Measurements from ENCODE around the gene DGKI.

Gene DGKI

DNA sequence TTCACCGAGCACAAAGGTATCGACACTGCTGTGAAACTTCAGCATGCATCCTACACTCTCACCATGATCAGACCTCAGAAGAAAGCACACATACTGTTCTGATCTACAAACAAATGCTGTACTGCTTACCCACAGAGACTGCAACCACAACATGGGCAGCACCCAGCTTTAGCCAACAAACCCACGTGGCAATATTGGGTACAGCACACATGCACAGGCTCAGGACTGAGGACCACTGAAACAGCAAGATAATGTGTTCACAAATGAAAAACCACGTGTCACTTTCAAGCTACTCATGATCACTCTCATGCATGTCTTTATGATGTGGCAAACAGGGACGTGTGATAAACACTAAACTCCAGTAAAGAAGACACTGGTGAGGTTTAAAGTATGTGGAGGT is 383.9 kb downstream of the DGKI start:
- POLR2A ChIA-PET = no interaction called here
- Histone ChIP-seq H3K27ac (ENCODE audit: extremely low read depth, low read depth, low read length) (no peak overlapping the region), H3K36me3 (ENCODE audit: control insufficient read depth in 2 of 2, insufficient read depth in 1 of 2, low read length in 2 of 2) (no peaks in the 10 kb centered on the region), H3K4me1 (ENCODE audit: control insufficient read depth, insufficient read depth, low read length) (no peaks in the 10 kb centered on the region), H3K4me3 (ENCODE audit: low read depth, low read length) (no peak overlapping the region), H3K9me3 (ENCODE audit: control insufficient read depth, insufficient read depth, low read depth, low read length) (no peaks in the 10 kb centered on the region)
- no peak for TF ChIP-seq WT1 (tag by site-specific recombination; IDR thresholded peaks at IDR 0.05)
- no peak for TF ChIP-seq ZNF530 (tag by site-specific recombination; IDR thresholded peaks at IDR 0.05; ENCODE audit: low read depth)
- TF ChIP-seq, protein P1, sequence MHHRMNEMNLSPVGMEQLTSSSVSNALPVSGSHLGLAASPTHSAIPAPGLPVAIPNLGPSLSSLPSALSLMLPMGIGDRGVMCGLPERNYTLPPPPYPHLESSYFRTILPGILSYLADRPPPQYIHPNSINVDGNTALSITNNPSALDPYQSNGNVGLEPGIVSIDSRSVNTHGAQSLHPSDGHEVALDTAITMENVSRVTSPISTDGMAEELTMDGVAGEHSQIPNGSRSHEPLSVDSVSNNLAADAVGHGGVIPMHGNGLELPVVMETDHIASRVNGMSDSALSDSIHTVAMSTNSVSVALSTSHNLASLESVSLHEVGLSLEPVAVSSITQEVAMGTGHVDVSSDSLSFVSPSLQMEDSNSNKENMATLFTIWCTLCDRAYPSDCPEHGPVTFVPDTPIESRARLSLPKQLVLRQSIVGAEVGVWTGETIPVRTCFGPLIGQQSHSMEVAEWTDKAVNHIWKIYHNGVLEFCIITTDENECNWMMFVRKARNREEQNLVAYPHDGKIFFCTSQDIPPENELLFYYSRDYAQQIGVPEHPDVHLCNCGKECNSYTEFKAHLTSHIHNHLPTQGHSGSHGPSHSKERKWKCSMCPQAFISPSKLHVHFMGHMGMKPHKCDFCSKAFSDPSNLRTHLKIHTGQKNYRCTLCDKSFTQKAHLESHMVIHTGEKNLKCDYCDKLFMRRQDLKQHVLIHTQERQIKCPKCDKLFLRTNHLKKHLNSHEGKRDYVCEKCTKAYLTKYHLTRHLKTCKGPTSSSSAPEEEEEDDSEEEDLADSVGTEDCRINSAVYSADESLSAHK (tag by site-specific recombination; IDR thresholded peaks at IDR 0.05) = no peak
- TF ChIP-seq, protein P2, sequence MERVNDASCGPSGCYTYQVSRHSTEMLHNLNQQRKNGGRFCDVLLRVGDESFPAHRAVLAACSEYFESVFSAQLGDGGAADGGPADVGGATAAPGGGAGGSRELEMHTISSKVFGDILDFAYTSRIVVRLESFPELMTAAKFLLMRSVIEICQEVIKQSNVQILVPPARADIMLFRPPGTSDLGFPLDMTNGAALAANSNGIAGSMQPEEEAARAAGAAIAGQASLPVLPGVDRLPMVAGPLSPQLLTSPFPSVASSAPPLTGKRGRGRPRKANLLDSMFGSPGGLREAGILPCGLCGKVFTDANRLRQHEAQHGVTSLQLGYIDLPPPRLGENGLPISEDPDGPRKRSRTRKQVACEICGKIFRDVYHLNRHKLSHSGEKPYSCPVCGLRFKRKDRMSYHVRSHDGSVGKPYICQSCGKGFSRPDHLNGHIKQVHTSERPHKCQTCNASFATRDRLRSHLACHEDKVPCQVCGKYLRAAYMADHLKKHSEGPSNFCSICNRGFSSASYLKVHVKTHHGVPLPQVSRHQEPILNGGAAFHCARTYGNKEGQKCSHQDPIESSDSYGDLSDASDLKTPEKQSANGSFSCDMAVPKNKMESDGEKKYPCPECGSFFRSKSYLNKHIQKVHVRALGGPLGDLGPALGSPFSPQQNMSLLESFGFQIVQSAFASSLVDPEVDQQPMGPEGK (tag by site-specific recombination; IDR thresholded peaks at IDR 0.05) = no peak
- TF ChIP-seq ZNF768 (tag by site-specific recombination; IDR thresholded peaks at IDR 0.05) = no peak
- no peak for TF ChIP-seq GLI2 (tag by site-specific recombination; IDR thresholded peaks at IDR 0.05; ENCODE audit: borderline replicate concordance, low read depth)
- TF ChIP-seq, protein P3, sequence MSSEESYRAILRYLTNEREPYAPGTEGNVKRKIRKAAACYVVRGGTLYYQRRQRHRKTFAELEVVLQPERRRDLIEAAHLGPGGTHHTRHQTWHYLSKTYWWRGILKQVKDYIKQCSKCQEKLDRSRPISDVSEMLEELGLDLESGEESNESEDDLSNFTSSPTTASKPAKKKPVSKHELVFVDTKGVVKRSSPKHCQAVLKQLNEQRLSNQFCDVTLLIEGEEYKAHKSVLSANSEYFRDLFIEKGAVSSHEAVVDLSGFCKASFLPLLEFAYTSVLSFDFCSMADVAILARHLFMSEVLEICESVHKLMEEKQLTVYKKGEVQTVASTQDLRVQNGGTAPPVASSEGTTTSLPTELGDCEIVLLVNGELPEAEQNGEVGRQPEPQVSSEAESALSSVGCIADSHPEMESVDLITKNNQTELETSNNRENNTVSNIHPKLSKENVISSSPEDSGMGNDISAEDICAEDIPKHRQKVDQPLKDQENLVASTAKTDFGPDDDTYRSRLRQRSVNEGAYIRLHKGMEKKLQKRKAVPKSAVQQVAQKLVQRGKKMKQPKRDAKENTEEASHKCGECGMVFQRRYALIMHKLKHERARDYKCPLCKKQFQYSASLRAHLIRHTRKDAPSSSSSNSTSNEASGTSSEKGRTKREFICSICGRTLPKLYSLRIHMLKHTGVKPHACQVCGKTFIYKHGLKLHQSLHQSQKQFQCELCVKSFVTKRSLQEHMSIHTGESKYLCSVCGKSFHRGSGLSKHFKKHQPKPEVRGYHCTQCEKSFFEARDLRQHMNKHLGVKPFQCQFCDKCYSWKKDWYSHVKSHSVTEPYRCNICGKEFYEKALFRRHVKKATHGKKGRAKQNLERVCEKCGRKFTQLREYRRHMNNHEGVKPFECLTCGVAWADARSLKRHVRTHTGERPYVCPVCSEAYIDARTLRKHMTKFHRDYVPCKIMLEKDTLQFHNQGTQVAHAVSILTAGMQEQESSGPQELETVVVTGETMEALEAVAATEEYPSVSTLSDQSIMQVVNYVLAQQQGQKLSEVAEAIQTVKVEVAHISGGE (tag by site-specific recombination; conservative IDR thresholded peaks at IDR 0.05; ENCODE audit: low read depth) = no peak
- TF ChIP-seq, protein P4, sequence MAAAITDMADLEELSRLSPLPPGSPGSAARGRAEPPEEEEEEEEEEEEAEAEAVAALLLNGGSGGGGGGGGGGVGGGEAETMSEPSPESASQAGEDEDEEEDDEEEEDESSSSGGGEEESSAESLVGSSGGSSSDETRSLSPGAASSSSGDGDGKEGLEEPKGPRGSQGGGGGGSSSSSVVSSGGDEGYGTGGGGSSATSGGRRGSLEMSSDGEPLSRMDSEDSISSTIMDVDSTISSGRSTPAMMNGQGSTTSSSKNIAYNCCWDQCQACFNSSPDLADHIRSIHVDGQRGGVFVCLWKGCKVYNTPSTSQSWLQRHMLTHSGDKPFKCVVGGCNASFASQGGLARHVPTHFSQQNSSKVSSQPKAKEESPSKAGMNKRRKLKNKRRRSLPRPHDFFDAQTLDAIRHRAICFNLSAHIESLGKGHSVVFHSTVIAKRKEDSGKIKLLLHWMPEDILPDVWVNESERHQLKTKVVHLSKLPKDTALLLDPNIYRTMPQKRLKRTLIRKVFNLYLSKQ (tag by site-specific recombination; IDR thresholded peaks at IDR 0.05; ENCODE audit: borderline replicate concordance) = no peak
- TF ChIP-seq, protein P5, sequence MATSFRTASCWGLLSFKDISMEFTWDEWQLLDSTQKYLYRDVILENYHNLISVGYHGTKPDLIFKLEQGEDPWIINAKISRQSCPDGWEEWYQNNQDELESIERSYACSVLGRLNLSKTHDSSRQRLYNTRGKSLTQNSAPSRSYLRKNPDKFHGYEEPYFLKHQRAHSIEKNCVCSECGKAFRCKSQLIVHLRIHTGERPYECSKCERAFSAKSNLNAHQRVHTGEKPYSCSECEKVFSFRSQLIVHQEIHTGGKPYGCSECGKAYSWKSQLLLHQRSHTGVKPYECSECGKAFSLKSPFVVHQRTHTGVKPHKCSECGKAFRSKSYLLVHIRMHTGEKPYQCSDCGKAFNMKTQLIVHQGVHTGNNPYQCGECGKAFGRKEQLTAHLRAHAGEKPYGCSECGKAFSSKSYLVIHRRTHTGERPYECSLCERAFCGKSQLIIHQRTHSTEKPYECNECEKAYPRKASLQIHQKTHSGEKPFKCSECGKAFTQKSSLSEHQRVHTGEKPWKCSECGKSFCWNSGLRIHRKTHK (tag by site-specific recombination; IDR thresholded peaks at IDR 0.05) = no peak
- TF ChIP-seq, protein P6, sequence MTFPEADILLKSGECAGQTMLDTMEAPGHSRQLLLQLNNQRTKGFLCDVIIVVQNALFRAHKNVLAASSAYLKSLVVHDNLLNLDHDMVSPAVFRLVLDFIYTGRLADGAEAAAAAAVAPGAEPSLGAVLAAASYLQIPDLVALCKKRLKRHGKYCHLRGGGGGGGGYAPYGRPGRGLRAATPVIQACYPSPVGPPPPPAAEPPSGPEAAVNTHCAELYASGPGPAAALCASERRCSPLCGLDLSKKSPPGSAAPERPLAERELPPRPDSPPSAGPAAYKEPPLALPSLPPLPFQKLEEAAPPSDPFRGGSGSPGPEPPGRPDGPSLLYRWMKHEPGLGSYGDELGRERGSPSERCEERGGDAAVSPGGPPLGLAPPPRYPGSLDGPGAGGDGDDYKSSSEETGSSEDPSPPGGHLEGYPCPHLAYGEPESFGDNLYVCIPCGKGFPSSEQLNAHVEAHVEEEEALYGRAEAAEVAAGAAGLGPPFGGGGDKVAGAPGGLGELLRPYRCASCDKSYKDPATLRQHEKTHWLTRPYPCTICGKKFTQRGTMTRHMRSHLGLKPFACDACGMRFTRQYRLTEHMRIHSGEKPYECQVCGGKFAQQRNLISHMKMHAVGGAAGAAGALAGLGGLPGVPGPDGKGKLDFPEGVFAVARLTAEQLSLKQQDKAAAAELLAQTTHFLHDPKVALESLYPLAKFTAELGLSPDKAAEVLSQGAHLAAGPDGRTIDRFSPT (tag by site-specific recombination; IDR thresholded peaks at IDR 0.05) = no peak
- TF ChIP-seq FEZF1 (tag by site-specific recombination; IDR thresholded peaks at IDR 0.05) = no peak
- no peak for TF ChIP-seq ZNF670 (tag by site-specific recombination; IDR thresholded peaks at IDR 0.05; ENCODE audit: low read depth)
- no peak for TF ChIP-seq ZNF76 (tag by site-specific recombination; IDR thresholded peaks at IDR 0.05; ENCODE audit: borderline replicate concordance, low read depth)
- TF ChIP-seq ZFP3 (tag by site-specific recombination; IDR thresholded peaks at IDR 0.05; ENCODE audit: low read depth) = no peak
- TF ChIP-seq, protein P7, sequence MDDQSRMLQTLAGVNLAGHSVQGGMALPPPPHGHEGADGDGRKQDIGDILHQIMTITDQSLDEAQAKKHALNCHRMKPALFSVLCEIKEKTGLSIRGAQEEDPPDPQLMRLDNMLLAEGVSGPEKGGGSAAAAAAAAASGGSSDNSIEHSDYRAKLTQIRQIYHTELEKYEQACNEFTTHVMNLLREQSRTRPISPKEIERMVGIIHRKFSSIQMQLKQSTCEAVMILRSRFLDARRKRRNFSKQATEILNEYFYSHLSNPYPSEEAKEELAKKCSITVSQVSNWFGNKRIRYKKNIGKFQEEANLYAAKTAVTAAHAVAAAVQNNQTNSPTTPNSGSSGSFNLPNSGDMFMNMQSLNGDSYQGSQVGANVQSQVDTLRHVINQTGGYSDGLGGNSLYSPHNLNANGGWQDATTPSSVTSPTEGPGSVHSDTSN (CRISPR knock-in tag; IDR thresholded peaks at IDR 0.05) = no peak
- TF ChIP-seq ZNF560 (tag by site-specific recombination; IDR thresholded peaks at IDR 0.05; ENCODE audit: borderline replicate concordance) = no peak
- TF ChIP-seq, protein P8, sequence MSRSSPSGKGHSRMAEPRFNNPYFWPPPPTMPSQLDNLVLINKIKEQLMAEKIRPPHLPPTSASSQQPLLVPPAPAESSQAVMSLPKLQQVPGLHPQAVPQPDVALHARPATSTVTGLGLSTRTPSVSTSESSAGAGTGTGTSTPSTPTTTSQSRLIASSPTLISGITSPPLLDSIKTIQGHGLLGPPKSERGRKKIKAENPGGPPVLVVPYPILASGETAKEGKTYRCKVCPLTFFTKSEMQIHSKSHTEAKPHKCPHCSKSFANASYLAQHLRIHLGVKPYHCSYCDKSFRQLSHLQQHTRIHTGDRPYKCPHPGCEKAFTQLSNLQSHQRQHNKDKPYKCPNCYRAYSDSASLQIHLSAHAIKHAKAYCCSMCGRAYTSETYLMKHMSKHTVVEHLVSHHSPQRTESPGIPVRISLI (tag by site-specific recombination; IDR thresholded peaks at IDR 0.05) = no peak
- TF ChIP-seq ZNF202 (tag by site-specific recombination; IDR thresholded peaks at IDR 0.05; ENCODE audit: borderline replicate concordance) = no peak
- TF ChIP-seq TRIM28 (IDR thresholded peaks at IDR 0.05; ENCODE audit: borderline replicate concordance, low read length) = no peak
- no peak for TF ChIP-seq ZNF239 (tag by site-specific recombination; IDR thresholded peaks at IDR 0.05)
- CTCF ChIA-PET = interaction anchor here (0.6 kb wide), 1 partner anchor 8 kb away, joined by 3 read pairs; no protein-coding TSS in a partner anchor
